ENCODE results near the gene CREB5. TPM values are rescaled to one million over a fixed set of nuclear protein-coding genes. Genes with fewer than 3 reads are reported as not detected.

CREB5 gene
- total and polyA plus RNA-seq, 8 donors = 2.5 to 11.5 (median 3.6) TPM

DNA sequence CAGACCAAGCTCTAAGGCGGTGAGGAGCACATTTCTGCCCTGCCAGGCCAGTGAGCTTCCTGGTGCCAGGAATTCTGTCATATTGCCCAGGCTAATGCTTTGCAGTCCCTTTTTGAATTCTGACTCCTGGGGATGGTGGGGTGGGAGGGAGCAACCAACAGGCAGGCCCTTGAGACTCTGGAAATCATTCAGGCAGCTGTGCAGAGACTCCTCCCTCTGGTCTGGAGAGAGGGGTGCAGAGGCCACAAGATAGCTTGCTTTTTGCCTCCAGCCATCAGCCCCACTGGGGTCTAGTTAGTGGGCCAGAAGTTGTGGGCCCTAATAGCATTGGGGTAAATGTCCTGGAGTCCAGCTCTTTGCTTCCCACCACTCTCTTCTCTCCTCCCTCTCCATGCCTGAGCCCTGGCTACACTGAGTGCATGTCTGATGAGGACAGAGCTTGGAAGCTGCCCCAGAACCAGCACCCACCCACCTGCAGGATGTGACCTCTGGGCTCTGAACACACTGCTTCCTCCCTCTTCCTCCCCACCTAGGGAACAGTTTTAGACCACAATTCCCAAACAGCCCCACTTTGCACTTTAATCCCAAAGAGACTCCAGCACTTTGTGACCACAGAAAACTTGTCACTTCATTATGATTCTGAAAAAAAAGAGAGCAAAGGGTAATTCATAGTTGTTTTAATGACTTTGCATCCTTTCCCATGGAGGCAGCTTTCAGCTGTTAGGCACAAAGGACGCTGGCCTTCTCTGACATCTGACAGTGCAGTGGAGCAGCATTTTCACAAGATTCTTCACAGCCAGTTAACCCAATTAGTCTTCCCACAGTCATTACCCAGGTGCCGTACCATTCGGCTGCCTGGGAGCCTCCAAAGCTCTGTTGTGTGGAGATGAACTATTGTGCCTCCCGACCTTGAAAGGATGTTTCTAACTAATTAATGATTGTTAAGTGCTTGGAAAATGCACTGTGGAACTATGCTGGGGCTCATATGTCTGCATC is 283.3 kb downstream of the CREB5 start:
- no peak for ATAC-seq
- H3K9me3 ChIP-seq = no peaks in the 10 kb centered on the region
- no peak overlapping the region for H3K27ac ChIP-seq
- no peak for DNase-seq
- no peak overlapping the region for H3K4me3 ChIP-seq
- no peak for FAIRE-seq
- WGBS, 2 donors = 61 to 63% methylated on average over 5 of the region's 5 CpGs
- H3K27me3 ChIP-seq = no peaks in the 10 kb centered on the region
- H3K36me3 ChIP-seq = no peaks in the 10 kb centered on the region
- TF ChIP-seq, protein P1, sequence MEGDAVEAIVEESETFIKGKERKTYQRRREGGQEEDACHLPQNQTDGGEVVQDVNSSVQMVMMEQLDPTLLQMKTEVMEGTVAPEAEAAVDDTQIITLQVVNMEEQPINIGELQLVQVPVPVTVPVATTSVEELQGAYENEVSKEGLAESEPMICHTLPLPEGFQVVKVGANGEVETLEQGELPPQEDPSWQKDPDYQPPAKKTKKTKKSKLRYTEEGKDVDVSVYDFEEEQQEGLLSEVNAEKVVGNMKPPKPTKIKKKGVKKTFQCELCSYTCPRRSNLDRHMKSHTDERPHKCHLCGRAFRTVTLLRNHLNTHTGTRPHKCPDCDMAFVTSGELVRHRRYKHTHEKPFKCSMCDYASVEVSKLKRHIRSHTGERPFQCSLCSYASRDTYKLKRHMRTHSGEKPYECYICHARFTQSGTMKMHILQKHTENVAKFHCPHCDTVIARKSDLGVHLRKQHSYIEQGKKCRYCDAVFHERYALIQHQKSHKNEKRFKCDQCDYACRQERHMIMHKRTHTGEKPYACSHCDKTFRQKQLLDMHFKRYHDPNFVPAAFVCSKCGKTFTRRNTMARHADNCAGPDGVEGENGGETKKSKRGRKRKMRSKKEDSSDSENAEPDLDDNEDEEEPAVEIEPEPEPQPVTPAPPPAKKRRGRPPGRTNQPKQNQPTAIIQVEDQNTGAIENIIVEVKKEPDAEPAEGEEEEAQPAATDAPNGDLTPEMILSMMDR (IDR thresholded peaks at IDR 0.05) = no peak
- no peaks in the 10 kb centered on the region for H3K4me1 ChIP-seq
- intact Hi-C loops (cut with DNase I) = no loop called here

GRCh38 chr7:28697913-28698563 is 285.7 kb downstream of the CREB5 start:
- FAIRE-seq = no peak
- intact Hi-C loops (cut with DNase I) = no loop called here

DNA sequence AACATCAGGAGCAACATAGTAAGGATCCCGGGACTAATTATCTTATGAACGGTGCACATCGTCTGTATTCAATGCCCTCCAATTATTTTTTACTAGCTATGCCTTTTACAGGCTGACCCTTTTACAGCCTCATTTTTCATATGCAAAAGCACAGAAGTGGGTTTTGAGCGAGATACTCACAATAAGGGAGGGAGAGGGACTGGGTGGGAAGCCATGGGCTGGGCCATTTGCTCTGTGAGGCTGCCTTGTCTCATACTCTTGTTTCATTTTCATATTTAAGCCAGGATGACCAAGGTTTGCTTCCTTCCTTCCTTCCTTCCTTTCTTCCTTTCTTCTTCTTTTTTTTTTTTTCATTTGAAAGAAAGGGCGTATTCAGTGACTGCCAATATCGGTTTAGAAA is 286.5 kb downstream of the CREB5 start:
- Histone ChIP-seq H3K27ac (no peak overlapping the region), H3K4me3 (no peak overlapping the region), H3K9me3 (no peaks in the 10 kb centered on the region), H3K27me3 (no peaks in the 10 kb centered on the region), H3K4me1 (no peaks in the 10 kb centered on the region), H3K36me3 (no peaks in the 10 kb centered on the region)
- DNase-seq (no peak), ATAC-seq (no peak), FAIRE-seq (no peak)
- intact Hi-C loops (cut with DNase I) = no loop called here
- 82 to 85% methylated on average over 6 of the region's 6 CpGs for WGBS, 2 donors
- TF ChIP-seq, protein P1 (IDR thresholded peaks at IDR 0.05) = no peak

More at GRCh38 chr7:28697913-28698563, 285.7 kb downstream of the CREB5 start:
- DNase-seq = no peak
- no peaks in the 10 kb centered on the region for H3K36me3 ChIP-seq
- no peak overlapping the region for H3K27ac ChIP-seq
- no peak for ATAC-seq
- H3K9me3 ChIP-seq = no peaks in the 10 kb centered on the region
- 73 to 79% methylated on average over 6 of the region's 6 CpGs for WGBS, 2 donors
- TF ChIP-seq, protein P1 (IDR thresholded peaks at IDR 0.05) = no peak
- H3K4me3 ChIP-seq = no peak overlapping the region
- no peaks in the 10 kb centered on the region for H3K27me3 ChIP-seq
- no peaks in the 10 kb centered on the region for H3K4me1 ChIP-seq

GRCh38 chr7:28700096-28700495 is 287.8 kb downstream of the CREB5 start:
- intact Hi-C loops (cut with DNase I) = no loop called here
- FAIRE-seq (no peak), DNase-seq (no peak), ATAC-seq (no peak)
- Histone ChIP-seq H3K4me3 (no peak overlapping the region), H3K4me1 (no peaks in the 10 kb centered on the region), H3K9me3 (no peaks in the 10 kb centered on the region), H3K27me3 (no peaks in the 10 kb centered on the region), H3K36me3 (no peaks in the 10 kb centered on the region), H3K27ac (no peak overlapping the region)
- TF ChIP-seq, protein P1 (IDR thresholded peaks at IDR 0.05) = no peak
- WGBS, 2 donors = 60 to 67% methylated on average over 7 of the region's 7 CpGs

Measured in pancreas (tissue), 10 donors.